HEK293T (cell line): Measurements from ENCODE around the gene IL1RAP.

ENCODE experiments used
- ARNT ChIP-seq: fragments of 450-650 bp; IDR thresholded peaks from 2 replicates; pipeline ENCODE4 v1.6.1; 2017; ENCODE audit warnings: mild to moderate bottlenecking
- BHLHE40 ChIP-seq: fragments of 450-650 bp; IDR thresholded peaks from 2 replicates; pipeline ENCODE4 v1.6.1; 2016; ENCODE audit warnings: mild to moderate bottlenecking, moderate library complexity, borderline replicate concordance
- CTBP1 ChIP-seq: fragments of 450-650 bp; IDR thresholded peaks from 2 replicates; pipeline ENCODE4 v1.6.1; 2016; ENCODE audit warnings: borderline replicate concordance
- ELF4 ChIP-seq: fragments of 450-650 bp; IDR thresholded peaks from 2 replicates; pipeline ENCODE4 v1.6.1; 2017; ENCODE audit warnings: antibody characterized with exemption
- FOXA1 ChIP-seq: fragments of 450-650 bp; IDR thresholded peaks from 2 replicates; pipeline ENCODE4 v1.6.1; 2016; ENCODE audit warnings: mild to moderate bottlenecking
- FOXK2 ChIP-seq: fragments of 450-650 bp; IDR thresholded peaks from 2 replicates; pipeline ENCODE4 v1.6.1; 2016; ENCODE audit warnings: mild to moderate bottlenecking
- FOXM1 ChIP-seq: fragments of 450-650 bp; IDR thresholded peaks from 2 replicates; pipeline ENCODE4 v1.6.1; 2017; ENCODE audit warnings: mild to moderate bottlenecking, borderline replicate concordance
- HDGF ChIP-seq: fragments of 450-650 bp; IDR thresholded peaks from 2 replicates; pipeline ENCODE4 v1.6.1; 2017; ENCODE audit warnings: antibody characterized with exemption, borderline replicate concordance
- SP1 ChIP-seq: fragments of 450-650 bp; IDR thresholded peaks from 2 replicates; pipeline ENCODE4 v1.6.1; 2017
- TARDBP ChIP-seq: fragments of 450-650 bp; IDR thresholded peaks from 2 replicates; pipeline ENCODE4 v1.6.1; 2016
- ZNF384 ChIP-seq: fragments of 450-650 bp; IDR thresholded peaks from 2 replicates; pipeline ENCODE4 v1.6.1; 2016

DNA sequence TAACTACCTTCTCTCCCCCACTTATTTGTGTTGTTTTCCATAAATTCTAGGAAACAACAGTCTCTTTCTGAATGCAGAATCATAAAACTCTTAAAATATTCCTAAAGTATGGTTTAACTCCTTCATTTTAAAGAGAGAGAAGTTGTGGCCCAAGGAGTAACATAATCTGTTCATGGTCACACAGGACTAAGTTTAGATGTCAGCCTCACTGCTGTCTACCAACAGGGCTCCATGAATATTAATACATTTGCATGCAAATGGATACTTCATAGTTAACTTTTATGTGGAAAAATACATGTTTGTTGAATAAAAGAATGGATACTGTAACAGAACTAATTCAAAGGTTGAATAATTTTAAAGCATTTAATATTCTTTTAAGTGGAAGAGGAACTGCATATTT lies 18.5 kb upstream of the IL1RAP start:
- TF ChIP-seq FOXA1 = no peak
- no peak for TF ChIP-seq TARDBP
- no peak for TF ChIP-seq BHLHE40
- no peak for TF ChIP-seq ELF4
- TF ChIP-seq SP1 = no peak
- TF ChIP-seq HDGF = no peak
- no peak for TF ChIP-seq FOXK2
- TF ChIP-seq ARNT = no peak
- TF ChIP-seq ZNF384 = no peak
- no peak for TF ChIP-seq FOXM1
- no peak for TF ChIP-seq CTBP1
